ENCODE results near the gene EVI5.
"Not testable (repeated sequence)": the region's sequence is repeated elsewhere in the genome, so short reads cannot be mapped to it uniquely, and the experiment has no call there.

Gene EVI5

DNA sequence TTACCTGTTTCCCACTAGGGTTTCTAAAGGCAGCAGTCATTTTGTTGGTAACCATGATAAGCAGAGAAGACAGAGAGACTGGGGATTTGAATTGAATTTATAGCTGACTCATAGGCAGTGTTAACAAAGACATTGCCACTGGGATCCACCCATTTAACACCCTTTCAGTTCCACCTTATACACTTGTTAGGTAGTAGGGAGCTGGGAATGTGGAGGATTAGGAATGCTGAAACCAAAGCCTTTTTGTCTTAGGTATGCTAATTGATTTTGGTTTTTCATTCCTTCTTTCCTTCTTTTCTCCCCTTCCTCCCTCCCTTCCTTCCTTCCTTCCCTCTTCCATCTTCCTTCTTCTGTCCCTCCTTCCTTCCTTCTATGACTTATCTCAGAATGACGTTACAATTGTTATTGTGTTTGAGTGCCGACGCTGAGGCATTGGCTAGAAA is 7.5 kb upstream of the EVI5 start:
- in situ Hi-C loops (cut with MboI; ENCODE audit: low sequenced_read_pairs): no loop called here

DNA sequence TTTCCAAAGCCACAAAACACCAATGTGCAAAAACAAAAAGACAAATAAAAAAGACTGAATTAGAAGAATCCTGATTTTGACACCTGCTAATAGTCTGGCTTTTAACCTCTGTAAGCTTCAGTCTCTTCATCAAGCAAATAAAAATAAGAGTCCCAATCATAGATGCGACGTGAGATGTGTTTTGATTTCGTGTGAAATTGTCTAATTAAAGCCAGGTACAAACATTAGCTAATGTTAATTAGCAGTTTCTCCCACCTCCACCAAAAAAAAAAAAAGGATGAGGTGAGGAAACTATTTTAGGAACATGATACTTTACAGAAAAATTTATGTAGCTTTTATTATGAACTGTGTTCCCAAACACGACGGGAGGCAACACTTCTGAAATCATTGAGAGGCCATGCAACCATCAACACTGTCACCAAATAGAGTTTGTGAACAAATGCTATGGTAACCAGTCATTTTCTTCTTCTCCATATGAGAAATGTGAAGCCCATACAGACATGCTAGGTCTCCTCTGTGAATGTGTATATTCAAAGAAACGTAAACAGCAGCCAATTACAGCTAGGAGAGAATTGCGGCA is 6.7 kb upstream of the EVI5 start:
- in situ Hi-C loops (cut with MboI; ENCODE audit: low sequenced_read_pairs): no loop called here

DNA sequence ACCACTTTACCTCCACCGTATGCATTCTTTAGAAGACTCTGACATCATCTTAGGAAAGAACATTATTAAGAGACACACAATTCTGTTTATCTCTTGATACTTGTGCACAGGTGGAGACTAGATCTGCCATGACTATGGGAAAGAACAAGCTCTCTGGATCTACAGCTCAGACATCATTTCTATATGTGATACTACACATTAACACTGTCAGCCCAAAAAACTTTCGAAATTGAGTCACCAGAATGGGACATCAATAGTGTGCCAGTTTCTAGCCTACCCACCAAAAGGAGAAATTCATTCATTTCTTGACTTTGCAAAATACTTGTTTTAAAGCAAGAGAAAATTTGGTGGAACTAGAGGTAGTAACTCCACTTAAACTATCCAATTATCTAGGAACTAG is 6.0 kb upstream of the EVI5 start:
- in situ Hi-C loops (cut with MboI; ENCODE audit: low sequenced_read_pairs): no loop called here

DNA sequence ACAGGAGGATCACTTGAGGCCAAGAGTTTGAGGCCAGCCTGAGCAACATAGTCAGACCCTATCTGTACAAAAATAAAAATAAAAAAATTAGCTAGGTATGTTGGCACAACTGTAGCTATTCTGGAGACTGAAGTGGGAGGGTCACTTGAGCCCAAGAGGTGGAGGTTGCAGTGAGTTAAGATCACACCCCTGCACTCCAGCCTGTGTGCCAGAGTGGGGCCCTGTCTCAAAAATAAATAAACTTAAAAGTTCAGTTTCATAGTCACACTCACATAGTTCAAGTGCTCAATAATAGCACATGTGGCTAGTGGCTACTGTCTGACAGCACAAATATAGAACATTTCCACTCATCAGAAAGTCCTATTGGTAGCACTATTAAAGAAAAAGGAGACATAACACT is 5.2 kb upstream of the EVI5 start:
- in situ Hi-C loops (cut with MboI; ENCODE audit: low sequenced_read_pairs): no loop called here

DNA sequence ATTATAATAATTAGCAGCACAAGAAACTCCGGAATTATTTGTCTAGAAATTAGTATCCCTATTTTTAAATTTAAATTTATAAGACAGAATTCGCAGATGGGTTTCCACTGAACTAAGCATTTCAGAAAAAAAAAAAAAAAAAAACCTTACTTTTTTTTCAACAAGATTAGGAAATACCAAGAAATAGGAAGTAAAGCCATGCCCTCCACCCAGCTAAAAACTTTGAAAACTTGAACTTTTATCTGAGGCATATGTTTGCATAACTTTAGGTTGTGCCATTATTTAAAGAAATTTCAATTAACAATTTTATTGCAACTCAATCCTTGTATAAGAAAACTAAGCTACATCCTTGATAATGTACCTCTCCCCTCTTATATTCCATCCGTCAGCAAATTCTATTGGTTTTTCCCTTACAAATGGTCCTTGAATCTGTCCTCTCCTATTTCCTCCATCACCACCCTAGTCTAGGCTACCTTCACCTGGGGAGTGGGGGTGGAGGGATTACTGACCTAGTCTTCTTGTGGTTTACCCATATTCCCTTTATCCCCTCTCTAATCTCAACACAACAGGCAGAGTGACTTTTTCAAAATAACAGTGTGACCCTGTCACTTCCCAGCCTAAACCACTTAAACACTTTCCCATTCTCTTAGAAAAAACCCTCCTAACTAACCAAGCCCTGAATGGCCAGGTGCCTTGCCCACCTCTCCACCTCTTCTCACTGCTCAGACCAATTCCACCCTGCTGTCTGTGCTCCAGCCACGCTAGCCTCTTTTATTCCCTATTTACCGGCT is 1.4 kb upstream of the EVI5 start:
- in situ Hi-C loops (cut with MboI; ENCODE audit: low sequenced_read_pairs): no loop called here

DNA sequence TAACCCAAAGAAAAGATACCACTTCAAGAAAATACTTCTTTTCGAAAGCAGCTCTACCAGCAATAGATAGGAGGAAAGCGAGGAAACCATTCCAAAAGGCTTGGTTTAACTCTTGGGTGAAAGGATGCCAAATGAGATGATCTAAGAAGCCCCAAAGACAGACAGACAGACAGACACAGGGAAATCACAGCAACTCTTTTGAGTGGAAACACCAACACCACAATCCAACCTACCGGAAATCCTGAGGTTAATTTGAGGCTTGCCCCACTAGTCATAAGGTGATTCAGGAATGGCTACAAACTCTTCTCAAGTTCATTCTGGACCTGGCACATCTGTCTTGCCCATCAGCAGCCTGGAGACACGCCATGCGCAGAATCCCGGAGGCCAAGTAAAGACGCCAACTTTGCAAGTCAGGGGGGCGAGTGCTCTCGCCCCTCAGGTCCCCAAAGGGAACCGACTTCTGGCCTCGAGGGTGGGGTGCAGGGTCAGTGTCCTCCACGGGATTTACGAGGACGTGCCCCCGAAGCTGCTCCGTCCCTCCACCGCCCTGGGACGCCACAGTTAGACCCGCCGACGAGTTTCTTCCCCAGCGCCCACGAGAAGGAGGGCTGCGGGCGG is 778 bp downstream of the EVI5 start:
- in situ Hi-C loops (cut with MboI; ENCODE audit: low sequenced_read_pairs): no loop called here

DNA sequence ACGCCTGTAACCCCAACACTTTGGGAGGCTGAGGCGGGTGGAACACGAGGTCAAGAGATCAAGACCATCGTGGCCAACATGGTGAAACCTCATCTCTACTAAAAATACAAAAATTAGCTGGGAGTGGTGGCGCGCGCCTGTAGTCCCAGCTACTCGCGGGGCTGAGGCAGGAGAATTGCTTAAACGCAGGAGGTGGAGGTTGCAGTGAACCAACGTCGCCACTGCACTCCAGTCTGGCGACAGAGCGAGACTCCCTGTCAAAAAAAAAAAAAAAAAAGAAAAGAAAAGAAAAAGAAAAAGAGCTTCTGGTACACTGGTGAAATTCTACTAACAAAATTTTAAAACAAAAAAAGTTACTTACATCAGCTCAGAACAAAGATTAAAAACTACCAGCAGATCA is 1.4 kb downstream of the EVI5 start:
- in situ Hi-C loops (cut with MboI; ENCODE audit: low sequenced_read_pairs): not testable (repeated sequence)

DNA sequence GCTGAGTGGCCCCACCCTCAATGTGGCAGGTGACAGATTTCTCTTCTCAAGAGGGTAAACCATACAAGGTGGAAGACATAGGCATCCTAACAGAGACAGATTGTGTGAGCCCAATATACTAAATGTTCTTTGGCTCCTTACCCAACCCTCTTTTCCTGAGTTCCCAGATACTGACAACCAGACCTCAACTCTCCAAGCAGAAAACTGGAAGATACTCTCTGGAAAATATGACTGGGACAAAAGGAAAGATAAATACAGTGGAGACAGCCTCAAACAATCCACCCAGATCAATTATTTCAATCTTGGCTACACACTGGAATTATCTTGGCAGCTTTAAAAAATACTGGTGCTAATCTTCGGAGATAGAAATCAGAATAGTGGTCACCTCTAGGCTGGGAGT is 6.5 kb downstream of the EVI5 start:
- in situ Hi-C loops (cut with MboI; ENCODE audit: low sequenced_read_pairs): no loop called here

DNA sequence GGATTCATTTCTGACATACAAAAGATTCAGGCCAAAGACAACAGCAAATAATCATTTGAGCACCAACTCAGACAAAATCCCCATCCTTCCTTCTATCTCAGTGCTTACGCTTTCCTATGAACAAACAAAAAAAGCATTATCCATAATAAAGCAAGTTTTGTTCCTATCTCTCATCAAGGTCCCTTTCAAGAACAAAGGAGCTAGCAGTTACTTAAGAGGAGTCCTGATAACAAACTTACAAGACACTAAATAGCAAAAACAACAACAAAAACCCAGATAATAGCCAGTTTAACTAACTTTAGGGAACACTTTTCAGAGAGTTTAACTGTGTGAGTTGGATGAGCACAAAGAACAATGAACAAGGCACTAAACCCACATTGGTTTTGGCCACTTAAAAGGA is 10.5 kb downstream of the EVI5 start:
- in situ Hi-C loops (cut with MboI; ENCODE audit: low sequenced_read_pairs): no loop called here

DNA sequence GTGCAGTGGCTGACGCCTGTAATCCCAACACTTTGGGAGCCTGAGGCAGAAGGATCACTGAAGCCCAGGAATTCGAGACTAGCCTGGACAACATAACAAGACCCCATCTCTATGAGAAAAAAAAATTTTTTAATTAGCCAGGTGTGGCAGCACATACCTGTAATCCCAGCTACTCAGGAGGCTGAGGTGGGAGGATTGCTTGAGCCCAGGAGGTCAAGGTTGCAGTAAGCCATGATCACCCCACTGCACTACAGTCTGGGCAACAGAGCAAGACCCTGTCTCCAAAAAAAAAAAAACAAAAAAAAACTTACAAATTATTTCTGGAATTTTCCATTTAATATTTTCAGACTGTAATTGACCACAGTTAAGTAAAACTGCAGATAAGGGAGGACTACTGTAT is 11.2 kb downstream of the EVI5 start:
- in situ Hi-C loops (cut with MboI; ENCODE audit: low sequenced_read_pairs): not testable (repeated sequence)

DNA sequence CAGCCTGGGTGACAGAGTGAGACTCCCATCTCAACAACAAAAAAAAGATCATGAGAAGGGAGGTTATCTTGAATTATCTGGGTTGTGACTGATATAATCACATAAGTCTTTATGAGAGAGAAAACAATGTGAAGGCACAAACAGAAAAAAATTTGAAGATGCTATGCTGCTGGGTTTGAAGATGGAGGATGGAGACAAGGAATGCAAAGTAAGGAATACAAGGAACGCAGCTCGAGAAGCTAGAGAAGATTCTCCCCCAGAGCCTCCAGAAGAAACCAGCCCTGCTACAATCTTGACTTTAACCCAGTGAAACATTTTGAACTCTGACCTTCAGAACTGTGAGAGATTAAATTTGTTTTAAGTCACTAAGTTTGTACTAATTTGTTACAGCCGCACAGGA is 15.1 kb downstream of the EVI5 start:
- in situ Hi-C loops (cut with MboI; ENCODE audit: low sequenced_read_pairs): no loop called here

DNA sequence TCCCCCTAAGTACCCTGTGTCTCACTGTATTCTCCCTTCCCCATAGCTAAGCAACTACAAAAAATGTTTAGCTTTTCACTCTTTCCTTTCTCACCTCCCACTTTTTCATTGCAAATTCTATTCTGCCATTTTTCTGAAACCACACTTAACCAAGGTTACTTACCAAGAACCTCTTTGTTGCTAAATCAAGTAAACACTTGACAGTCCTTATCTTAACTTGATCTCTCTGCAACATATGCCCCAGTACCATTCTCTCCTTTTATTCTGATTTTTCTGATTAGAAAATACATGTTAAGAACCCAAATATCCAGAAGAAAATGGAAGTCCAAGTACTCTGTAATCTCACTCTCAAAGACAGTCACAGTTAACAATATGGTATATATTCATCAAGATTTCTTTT is 16.0 kb downstream of the EVI5 start:
- in situ Hi-C loops (cut with MboI; ENCODE audit: low sequenced_read_pairs): no loop called here

DNA sequence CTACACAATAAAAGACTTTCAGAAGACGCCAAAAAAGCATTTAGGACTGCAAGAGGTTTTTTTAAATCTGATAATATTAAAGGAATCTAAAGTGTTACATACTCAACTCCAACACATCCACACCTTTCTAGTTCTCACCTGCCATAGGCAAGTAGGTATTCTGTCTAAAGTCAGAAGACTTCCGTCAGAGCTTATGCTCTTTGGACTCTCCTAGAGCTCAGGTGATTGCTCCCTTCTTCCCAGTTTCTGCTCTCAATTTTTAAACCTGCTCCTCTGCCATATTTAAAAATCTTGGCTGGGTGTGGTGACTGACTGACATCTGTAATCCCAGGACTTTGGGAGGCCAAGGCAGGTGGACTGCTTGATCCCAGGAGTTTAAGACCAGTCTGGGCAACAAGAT is 16.6 kb downstream of the EVI5 start:
- in situ Hi-C loops (cut with MboI; ENCODE audit: low sequenced_read_pairs): no loop called here

DNA sequence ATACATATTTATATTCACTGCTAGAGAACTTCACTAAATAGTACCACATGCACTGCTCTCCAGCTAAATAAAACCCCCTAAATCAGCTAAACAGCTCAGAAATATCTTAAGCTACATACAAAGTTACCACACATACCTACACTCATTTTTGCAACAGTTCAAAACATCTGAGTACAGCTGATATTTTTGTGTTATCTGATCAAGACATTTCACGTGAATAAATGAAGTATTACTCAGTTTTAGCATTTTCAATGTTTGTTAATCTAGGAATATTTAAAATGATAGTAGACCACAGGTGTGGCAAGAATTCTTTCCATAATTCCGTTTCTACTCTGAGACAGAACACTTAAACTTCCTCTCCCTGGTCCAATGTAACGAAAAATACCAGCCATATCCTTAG is 20.8 kb downstream of the EVI5 start:
- in situ Hi-C loops (cut with MboI; ENCODE audit: low sequenced_read_pairs): no loop called here

DNA sequence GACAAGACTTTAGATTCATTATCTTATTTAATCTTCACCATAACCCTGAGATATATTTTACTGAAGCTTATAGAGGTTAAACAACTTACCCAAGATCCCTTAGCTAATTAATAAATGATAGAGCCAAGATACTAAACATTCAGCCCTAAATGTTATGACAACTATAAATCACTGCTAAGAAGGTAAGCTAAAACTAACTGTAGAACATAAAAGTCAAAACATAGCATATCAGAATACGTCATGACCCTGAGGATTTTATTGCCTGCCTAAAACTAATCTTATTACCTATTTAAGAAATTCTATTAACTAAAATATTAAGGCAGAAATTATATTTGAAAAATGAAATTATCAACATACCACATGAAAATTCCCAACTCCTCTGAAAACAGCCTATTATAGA is 22.6 kb downstream of the EVI5 start:
- in situ Hi-C loops (cut with MboI; ENCODE audit: low sequenced_read_pairs): no loop called here

DNA sequence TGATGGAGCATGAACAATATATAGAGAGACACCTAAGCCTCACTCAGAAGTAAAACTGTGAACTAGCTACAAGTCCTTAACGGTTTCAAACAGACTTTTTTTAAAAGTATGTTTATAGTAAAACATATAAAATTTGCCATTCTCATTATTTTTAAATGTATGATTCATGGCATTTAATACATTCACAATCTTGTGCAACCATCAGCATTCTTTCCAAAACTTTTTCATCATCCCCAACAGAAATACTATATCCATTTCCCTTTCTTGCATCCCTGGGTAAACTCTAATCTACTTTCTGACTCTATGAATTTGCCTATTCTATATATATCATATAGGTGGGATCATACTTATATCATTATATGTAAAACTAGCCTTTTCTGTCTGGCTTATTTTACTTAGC is 25.5 kb downstream of the EVI5 start:
- in situ Hi-C loops (cut with MboI; ENCODE audit: low sequenced_read_pairs): loop anchor here (10.0 kb wide), 1 partner anchor 55 kb away; no protein-coding TSS in a partner anchor

DNA sequence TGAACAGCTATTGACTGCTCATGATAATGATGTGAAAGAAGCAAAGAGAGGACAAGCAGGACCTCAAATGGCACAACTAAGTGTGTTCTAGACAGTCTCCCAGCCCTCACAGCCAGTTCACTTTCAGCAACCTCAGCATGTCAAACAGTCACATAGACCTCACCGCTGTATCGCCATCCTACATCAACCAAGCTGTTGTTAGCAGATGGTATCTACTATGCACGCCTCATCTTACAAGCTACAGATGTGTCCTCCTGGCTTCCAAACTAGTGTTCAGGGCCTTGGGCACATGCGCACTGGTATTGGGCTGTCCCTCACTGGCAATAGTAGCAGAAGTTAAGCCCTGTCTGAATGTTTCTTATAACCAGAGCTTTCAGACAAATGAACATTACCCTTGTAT is 28.4 kb downstream of the EVI5 start:
- in situ Hi-C loops (cut with MboI; ENCODE audit: low sequenced_read_pairs): loop anchor here (10.0 kb wide), 1 partner anchor 58 kb away; no protein-coding TSS in a partner anchor

DNA sequence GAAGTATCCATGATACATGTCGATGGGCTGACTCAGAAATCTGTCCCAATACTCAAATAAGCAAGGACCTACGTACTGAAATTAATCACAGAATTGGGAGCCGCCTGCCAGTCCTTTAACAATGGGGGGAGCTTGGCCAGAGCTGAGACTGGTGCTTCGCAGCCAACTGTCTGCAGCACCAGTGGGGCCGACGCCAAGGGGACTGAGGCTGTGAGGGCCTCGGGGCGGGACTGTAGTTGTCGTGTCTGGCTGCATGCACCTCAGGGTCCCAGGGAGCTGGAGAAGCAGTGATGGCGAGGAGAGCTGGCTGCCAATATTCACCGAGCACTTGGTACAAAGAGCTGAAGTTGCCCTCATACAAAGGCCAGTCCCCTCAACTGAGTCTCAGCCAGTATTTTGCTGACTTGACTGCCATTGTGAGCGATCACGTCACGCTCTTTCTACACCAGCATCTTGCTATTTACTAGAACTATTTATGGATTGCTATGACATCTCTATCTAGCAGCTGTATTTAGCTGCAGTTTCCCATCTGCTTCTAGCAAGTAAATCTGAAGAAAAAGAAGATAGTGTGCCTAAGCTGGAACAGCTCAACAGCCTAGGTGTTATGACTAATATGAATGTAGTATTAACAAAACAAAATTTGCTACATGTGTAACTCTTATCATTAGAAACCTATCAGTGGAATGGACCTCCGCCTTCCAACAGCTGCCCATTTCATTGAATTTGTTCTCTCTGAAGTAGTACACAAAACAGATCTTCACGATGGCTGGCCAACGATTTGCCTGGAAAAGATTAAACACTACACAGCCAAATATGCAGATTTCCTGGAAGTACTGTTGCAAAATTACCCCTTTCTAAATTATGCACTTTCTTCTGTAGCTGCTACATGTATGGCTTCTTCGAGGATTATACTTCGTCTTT is 29.1 kb downstream of the EVI5 start:
- in situ Hi-C loops (cut with MboI; ENCODE audit: low sequenced_read_pairs): loop anchor here (10.0 kb wide), 1 partner anchor 59 kb away; no protein-coding TSS in a partner anchor

DNA sequence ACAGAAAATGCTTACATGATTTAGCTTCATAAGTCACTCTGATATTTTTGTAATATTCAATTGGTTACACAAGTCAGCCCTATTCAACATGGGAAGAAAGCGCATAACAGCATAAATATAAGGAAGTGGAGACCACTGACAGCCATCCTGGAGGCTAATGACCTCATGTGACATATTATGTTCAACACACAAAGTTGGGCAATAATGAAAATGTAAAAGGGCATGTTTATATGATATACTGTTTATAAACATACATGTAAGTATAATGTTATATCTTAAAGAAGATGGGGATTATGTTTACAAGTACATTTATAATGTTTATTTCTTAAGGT is 30.2 kb downstream of the EVI5 start:
- in situ Hi-C loops (cut with MboI; ENCODE audit: low sequenced_read_pairs): loop anchor here (10.0 kb wide), 1 partner anchor 60 kb away; no protein-coding TSS in a partner anchor

DNA sequence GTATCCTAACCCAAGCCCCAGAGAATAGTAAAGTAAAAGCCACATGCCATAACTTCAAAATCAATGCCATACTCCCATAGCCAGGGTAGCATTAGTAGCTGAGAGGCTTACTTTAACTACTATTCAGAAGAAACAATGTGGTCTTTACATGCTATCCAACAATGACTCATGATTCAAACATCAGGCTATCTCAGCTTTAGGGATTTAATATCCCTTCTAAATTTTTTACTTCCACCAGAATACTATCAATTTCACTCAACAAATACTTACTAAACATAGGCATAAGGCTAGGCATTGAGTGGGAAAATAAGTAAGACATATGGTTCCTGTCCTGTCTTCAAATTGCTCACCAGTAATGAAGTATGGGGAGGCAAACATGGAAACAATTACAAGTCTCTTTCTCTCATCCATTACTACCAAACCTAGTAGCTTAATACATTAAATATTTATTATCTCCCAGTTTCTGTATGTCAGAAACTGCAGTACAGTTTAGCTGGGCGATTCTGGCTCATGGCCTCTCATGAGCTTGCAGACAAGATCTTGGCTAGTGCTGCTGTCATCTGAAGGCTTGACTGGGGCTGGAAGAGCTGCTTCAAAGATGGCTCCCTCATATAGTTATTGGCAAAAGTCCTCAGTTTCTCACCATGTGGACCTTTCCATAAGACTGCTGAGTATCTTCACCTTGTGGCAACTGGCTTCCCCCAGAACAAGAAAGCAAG is 30.7 kb downstream of the EVI5 start:
- in situ Hi-C loops (cut with MboI; ENCODE audit: low sequenced_read_pairs): loop anchor here (10.0 kb wide), 1 partner anchor 61 kb away; no protein-coding TSS in a partner anchor
